DND-41 (cell line): ENCODE measurements around the gene MAX.

Source experiments
- ATAC-seq: fragments of 200-7000 bp; cut with Tn5 transposase; 3 replicates; pipeline ENCODE4 v1.9.1; 2021; ENCODE audit warnings: low read depth; ENCODE audit not compliant: insufficient read depth
- DNase-seq: peaks from one replicate; pipeline ENCODE4 v3.0.0-alpha.2; 2020
- H2AFZ ChIP-seq: 2 replicates; pipeline ENCODE4 v1.6.0; 2012; ENCODE audit warnings: low read depth, low read length
- H3K27ac ChIP-seq: 2 replicates; pipeline ENCODE4 v1.5.1; 2012; ENCODE audit warnings: low read length, inconsistent platforms
- H3K27me3 ChIP-seq: fragments of 200-600 bp; sonication (generic); 2 replicates; pipeline ENCODE4 v1.6.0; 2012; ENCODE audit warnings: low read length, mild to moderate bottlenecking, inconsistent platforms; ENCODE audit not compliant: insufficient read depth, poor library complexity
- H3K36me3 ChIP-seq: 2 replicates; pipeline ENCODE4 v1.5.1; 2012; ENCODE audit warnings: low read length, inconsistent platforms; ENCODE audit not compliant: insufficient read depth
- H3K4me1 ChIP-seq: 2 replicates; pipeline ENCODE4 v1.5.1; 2012; ENCODE audit warnings: mild to moderate bottlenecking, low read length; ENCODE audit not compliant: insufficient read depth
- H3K4me2 ChIP-seq: 2 replicates; pipeline ENCODE4 v1.6.0; 2012; ENCODE audit warnings: mild to moderate bottlenecking, moderate library complexity, low read length, inconsistent platforms; ENCODE audit not compliant: insufficient read depth
- H3K4me3 ChIP-seq, 2 experiments: fragments of 200-600 bp in 1 of 2; shearing (Covaris generic) in 1 of 2; 2 replicates each; pipeline ENCODE4 v1.5.1; 2012 to 2016; ENCODE audit warnings: inconsistent platforms in 2 of 2, low read length in 2 of 2, mild to moderate bottlenecking in 2 of 2, low read depth in 1 of 2, moderate library complexity in 1 of 2
- H3K79me2 ChIP-seq: 2 replicates; pipeline ENCODE4 v1.6.0; 2012; ENCODE audit warnings: low read length, inconsistent platforms; ENCODE audit not compliant: insufficient read depth
- H3K9ac ChIP-seq: 2 replicates; pipeline ENCODE4 v1.6.0; 2012; ENCODE audit warnings: low read depth, mild to moderate bottlenecking, inconsistent platforms, low read length, moderate library complexity
- H3K9me3 ChIP-seq: 2 replicates; pipeline ENCODE4 v1.5.1; 2012; ENCODE audit warnings: low read length, moderate library complexity, mild to moderate bottlenecking, inconsistent platforms; ENCODE audit not compliant: insufficient read depth, severe bottlenecking
- H4K20me1 ChIP-seq: 2 replicates; pipeline ENCODE4 v1.6.0; 2012; ENCODE audit warnings: low read length; ENCODE audit not compliant: insufficient read depth
- CTCF ChIP-seq: IDR thresholded peaks from 2 replicates; pipeline ENCODE4 v1.5.1; 2012; ENCODE audit warnings: borderline replicate concordance, low read length, moderate library complexity, mild to moderate bottlenecking; ENCODE audit not compliant: poor library complexity, severe bottlenecking; ENCODE audit errors: extremely low read depth
- EZH2 ChIP-seq: IDR thresholded peaks from 3 replicates; pipeline ENCODE4 v1.6.1; 2012; ENCODE audit warnings: borderline replicate concordance, low read depth, mild to moderate bottlenecking, moderate library complexity, low read length, inconsistent platforms; ENCODE audit not compliant: severe bottlenecking

The MAX gene

DNA sequence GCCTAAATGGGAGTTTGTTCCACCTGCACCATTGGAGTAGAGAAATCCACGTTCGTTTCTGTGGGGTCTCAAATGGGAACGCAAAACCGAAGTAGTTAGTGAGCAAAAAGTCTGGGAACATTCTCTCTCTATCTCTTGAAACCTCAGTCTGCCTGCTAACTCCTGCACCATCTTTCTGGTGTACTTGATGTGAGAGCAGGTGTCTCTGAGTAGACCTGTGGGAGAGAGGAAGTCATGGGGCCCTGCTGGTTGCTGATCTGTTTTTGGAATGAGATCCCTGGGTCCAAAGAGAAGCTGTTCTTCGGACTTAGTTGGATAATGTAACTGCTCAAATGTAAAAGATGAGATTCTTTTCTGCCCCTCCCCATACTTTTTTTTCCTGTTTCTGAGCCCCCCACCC, 57.3 kb downstream of the MAX start:
- ATAC-seq (no peak), DNase-seq (no peak)
- Histone ChIP-seq H4K20me1 (no peaks in the 10 kb centered on the region), H3K9me3 (no peaks in the 10 kb centered on the region), H3K27me3 (no peaks in the 10 kb centered on the region), H3K36me3 (peaks cover 41% of the 10 kb centered on the region), H3K79me2 (no peaks in the 10 kb centered on the region), H3K4me2 (no peak overlapping the region), H3K4me3 (no peak overlapping the region), H3K27ac (no peak overlapping the region), H2AFZ (no peak overlapping the region), H3K9ac (no peak overlapping the region), H3K4me1 (no peaks in the 10 kb centered on the region)
- TF ChIP-seq CTCF (no peak), EZH2 (no peak)

DNA sequence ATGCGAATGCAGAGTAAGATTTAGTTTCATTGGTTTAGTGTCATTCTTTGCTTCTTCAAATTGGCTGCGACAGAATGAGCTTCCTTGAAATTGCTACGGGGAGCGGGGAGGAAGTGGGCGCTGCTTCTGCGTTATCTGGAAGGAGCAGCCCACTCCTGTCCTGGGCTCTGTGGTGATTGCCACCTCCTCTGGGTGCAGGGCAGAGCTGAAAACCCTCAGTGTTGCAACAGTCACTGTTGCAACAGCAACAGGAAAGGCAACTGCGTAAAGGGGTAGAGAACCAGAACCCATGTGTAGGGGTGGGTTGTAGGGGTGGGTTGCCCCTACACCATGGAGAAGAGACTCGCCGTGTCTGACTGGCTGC, 57.7 kb downstream of the MAX start:
- Histone ChIP-seq H3K4me1 (no peaks in the 10 kb centered on the region), H3K27ac (no peak overlapping the region), H3K79me2 (no peaks in the 10 kb centered on the region), H3K36me3 (peaks cover 41% of the 10 kb centered on the region), H3K4me2 (no peak overlapping the region), H3K4me3 (no peak overlapping the region), H3K9ac (no peak overlapping the region), H4K20me1 (no peaks in the 10 kb centered on the region), H3K27me3 (no peaks in the 10 kb centered on the region), H2AFZ (no peak overlapping the region), H3K9me3 (no peaks in the 10 kb centered on the region)
- no peak for DNase-seq
- TF ChIP-seq CTCF (no peak), EZH2 (no peak)
- no peak for ATAC-seq

DNA sequence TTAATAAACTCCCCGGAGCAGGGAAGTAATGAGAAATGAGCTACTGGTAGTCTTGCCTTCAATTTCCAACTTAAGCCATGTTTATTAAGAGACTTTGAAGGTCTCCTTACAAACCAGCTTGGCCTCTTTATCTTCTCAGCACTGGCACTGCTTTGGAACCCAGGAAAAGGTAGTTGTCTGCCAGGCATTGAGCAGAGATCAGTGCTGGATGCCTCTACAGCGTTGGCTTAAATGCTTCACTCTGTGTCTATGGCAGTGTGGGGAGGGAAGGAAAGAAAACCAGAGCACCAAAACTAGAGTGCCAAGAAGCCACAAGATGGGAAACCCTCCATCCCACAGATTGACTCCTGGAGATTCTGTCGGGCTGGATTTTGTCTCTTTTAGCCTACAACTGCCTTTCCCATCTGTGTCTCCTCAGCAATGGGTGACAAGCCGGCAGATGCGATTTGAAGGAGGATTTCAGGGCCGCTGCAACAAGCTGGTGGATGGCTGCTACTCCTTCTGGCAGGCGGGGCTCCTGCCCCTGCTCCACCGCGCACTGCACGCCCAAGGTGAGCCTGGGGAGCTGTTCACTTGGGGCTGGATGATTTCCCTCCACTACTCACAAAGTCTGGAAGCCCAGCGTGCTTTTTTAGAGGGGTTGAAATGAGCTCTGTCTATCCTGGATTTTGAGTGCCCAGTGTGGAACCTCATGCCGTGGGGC, 58.3 kb downstream of the MAX start:
- TF ChIP-seq CTCF: no peak
- TF ChIP-seq EZH2: no peak
- no peak overlapping the region for H3K4me3 ChIP-seq
- H3K4me1 ChIP-seq: no peaks in the 10 kb centered on the region
- DNase-seq (no peak), ATAC-seq (no peak)
- no peak overlapping the region for H3K4me2 ChIP-seq
- H3K27me3 ChIP-seq: no peaks in the 10 kb centered on the region
- no peak overlapping the region for H3K27ac ChIP-seq
- no peak overlapping the region for H2AFZ ChIP-seq
- no peaks in the 10 kb centered on the region for H3K79me2 ChIP-seq
- peaks cover 41% of the 10 kb centered on the region for H3K36me3 ChIP-seq
- no peak overlapping the region for H3K9ac ChIP-seq
- H4K20me1 ChIP-seq: no peaks in the 10 kb centered on the region
- H3K9me3 ChIP-seq: no peaks in the 10 kb centered on the region

GRCh38 chr14:65042731-65043372, 59.5 kb downstream of the MAX start:
- Histone ChIP-seq H3K9ac (no peak overlapping the region), H4K20me1 (no peaks in the 10 kb centered on the region), H3K79me2 (no peaks in the 10 kb centered on the region), H2AFZ (no peak overlapping the region), H3K36me3 (peaks cover 41% of the 10 kb centered on the region), H3K27ac (no peak overlapping the region), H3K27me3 (no peaks in the 10 kb centered on the region), H3K4me2 (no peak overlapping the region), H3K9me3 (no peaks in the 10 kb centered on the region), H3K4me3 (no peak overlapping the region), H3K4me1 (no peaks in the 10 kb centered on the region)
- no peak for ATAC-seq
- TF ChIP-seq CTCF: no peak
- TF ChIP-seq EZH2: no peak
- DNase-seq: no peak
